Astrocyte of the cerebellum (primary cell): Measurements from ENCODE around the gene LDB3.
"Not testable (repeated sequence)": the region's sequence is repeated elsewhere in the genome, so short reads cannot be mapped to it uniquely, and the experiment has no call there.

Experiments
- DNase-seq: peaks from one replicate; pipeline ENCODE4 v3.0.0-alpha.2; 2011; ENCODE audit warnings: low read depth
- H3K4me3 ChIP-seq: 2 replicates; pipeline ENCODE4 v1.5.1; 2011; ENCODE audit warnings: mild to moderate bottlenecking, low read depth, low read length, moderate library complexity
- CTCF ChIP-seq: IDR thresholded peaks from 2 replicates; pipeline ENCODE4 v1.5.1; 2012; ENCODE audit warnings: low read length, low read depth, moderate library complexity, mild to moderate bottlenecking; ENCODE audit errors: missing control alignments
- in situ Hi-C: cut with HindIII; loops from 2 replicates; pipeline ENCODE4 v1.10.0; 2017; ENCODE audit warnings: low sequenced_read_pairs

LDB3 gene

DNA sequence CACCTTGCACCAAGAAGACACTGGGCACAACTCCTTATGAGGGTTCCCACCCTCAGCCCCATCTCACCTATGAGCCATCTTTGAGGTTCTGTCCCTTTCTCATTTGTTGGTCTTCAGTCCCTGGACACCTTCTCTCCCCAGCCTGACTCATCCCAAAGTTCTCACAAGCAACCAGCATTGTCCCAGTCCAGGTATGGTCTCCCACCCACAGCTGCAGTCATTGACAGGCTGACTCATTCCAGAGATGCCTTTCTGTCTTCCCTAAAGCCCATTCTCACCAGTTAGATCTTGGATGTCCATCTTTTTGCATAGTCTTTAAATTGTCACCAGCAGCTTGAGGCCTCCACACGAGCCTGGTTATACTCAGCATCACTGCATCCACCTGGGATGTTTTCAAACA is 61.4 kb downstream of the LDB3 start:
- H3K4me3 ChIP-seq, result no peak overlapping the region
- in situ Hi-C loops, result no loop called here
- no peak for DNase-seq
- no peak for TF ChIP-seq CTCF

GRCh38 chr10:86730227-86730626 is 61.9 kb downstream of the LDB3 start:
- DNase-seq, result no peak
- no peak for TF ChIP-seq CTCF
- no peak overlapping the region for H3K4me3 ChIP-seq
- in situ Hi-C loops, result no loop called here

- no peak for TF ChIP-seq CTCF
- no peak overlapping the region for H3K4me3 ChIP-seq
- in situ Hi-C loops, result no loop called here
- no peak for DNase-seq
Observed at GRCh38 chr10:86732771-86733170, 64.5 kb downstream of the LDB3 start.

- in situ Hi-C loops, result no loop called here
- H3K4me3 ChIP-seq, result no peak overlapping the region
- DNase-seq, result no peak
- no peak for TF ChIP-seq CTCF
Observed at GRCh38 chr10:86733260-86733671, 65.0 kb downstream of the LDB3 start.

DNA sequence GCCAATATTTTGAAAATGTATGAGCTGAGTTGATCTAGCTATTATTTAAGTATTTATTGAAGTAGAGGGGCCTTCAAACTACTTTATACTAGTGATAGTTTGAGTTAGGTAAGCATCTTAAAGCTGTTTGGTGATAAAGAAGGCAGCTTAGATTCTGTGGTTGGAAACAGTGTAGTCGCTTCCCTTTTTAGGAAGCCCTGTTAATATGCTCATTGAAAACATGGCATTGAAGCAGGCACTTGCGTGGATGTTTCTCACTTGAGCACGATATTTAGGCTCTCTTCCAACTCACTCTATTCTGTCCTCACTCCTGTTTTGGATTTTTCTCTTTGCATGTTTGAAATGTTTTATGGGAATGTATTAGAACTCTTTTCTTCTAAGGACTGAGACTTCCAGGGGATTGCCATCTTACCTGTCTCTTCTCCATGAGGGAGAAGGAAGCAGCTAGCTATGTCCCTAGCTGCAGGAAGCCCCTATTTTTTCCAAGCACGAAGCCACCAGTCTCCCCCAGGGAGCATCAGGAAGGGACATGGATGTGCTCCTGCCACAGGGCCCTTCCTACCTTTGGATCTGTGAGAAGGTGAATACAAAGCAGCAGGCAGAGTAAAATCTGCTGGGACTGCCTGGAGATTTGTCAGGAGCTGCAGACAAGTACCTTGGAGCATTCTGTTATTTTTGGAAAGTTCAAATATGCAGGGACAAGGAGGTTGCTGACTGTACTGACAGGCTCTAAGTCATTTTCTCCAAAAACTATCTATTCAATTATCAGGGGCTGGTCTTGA is 66.1 kb downstream of the LDB3 start:
- in situ Hi-C loops, result no loop called here
- H3K4me3 ChIP-seq, result no peak overlapping the region
- no peak for DNase-seq
- TF ChIP-seq CTCF, result no peak

DNA sequence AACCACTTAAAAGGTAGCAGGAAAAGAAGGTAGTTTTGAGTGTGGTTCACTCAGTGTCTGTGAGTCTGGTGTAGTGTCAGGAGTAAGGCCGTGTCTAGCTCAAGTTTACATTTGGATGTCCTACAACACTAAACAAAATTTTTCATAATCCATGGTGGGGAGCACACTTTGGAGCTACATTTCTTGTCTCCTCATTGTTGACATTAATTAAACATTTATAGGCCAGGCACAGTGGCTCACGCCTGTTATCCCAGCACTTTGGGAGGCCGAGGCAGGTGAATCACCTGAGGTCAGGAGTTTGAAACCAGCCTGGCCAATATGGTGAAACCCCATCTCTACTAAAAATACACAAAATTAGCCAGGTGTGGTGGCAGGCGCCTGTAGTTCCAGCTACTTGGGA is 67.0 kb downstream of the LDB3 start:
- DNase-seq, in situ Hi-C loops, H3K4me3 ChIP-seq: not testable (repeated sequence)

DNA sequence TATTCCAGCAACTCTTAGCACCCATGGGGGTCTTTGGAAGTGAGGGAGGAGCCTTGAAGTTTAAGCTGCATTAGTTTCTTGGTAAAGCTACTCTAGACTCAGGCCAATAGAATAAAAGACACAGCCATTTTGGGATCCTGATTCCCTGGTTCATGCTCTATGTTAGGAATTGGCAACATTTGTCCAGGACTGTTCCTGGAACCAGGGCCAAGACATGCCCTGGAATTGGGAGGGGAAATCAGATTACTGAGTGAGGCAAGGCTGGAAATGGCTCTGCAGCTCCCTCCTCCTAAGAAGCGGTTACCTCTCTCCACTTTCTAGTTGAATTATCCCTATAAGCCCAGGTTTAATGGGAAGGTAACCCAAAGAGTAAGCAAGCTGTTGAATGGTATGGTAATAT is 73.9 kb downstream of the LDB3 start:
- TF ChIP-seq CTCF, result no peak
- in situ Hi-C loops, result no loop called here
- DNase-seq, result no peak
- H3K4me3 ChIP-seq, result no peak overlapping the region
